Kidney epithelial cell (primary cell): ENCODE results near the gene ALMS1. TPM values are rescaled to one million over a fixed set of nuclear protein-coding genes. Genes with fewer than 3 reads are reported as not detected.

ENCODE experiments used
- DNase-seq: peaks from one replicate; pipeline ENCODE4 v3.0.0-alpha.2; 2010; ENCODE audit warnings: low read depth
- H3K27me3 ChIP-seq: 2 replicates; pipeline ENCODE4 v1.6.0; 2011; ENCODE audit warnings: low read length; ENCODE audit not compliant: control insufficient read depth, insufficient read depth
- H3K36me3 ChIP-seq: 2 replicates; pipeline ENCODE4 v1.5.1; 2011; ENCODE audit warnings: low read length; ENCODE audit not compliant: control insufficient read depth, insufficient read depth
- H3K4me3 ChIP-seq: 2 replicates; pipeline ENCODE4 v1.5.1; 2011; ENCODE audit warnings: low read depth, mild to moderate bottlenecking, control low read depth, low read length
- total RNA-seq: library from RNA; depleted of rRNA; stranded (reverse); fragments of >200 nt; gene quantifications from 2 replicates; pipeline ENCODE4 v1.2.3, GENCODE V29; 2015
- TF ChIP-seq, protein P1 (sequence below): IDR thresholded peaks from 2 replicates; pipeline ENCODE4 v1.5.1; 2011; ENCODE audit warnings: mild to moderate bottlenecking, moderate library complexity, low read length, control low read depth, inconsistent platforms; ENCODE audit not compliant: insufficient read depth, poor library complexity, severe bottlenecking

ALMS1 gene
- total RNA-seq, 1 donor from 2014 or later = 26.1 TPM

DNA sequence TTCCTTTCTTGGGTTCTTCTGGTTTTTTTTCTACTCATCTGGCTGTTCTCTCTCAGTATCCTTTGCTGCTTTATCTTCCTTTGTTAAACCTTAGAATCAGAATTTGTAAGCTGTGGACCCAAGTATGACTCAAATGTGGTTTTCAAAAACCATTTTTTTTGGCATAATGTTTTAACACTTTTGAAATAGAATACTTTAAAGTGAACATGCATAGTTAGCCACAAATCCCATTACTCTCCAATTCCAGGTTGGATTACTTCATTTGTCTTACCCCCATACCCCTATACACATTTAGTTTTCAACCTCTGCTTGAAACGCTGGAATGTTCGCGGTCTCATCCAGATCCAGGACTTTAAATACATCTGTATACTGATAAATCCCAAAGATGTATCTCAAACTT lies 29.1 kb downstream of the ALMS1 start:
- Histone ChIP-seq H3K27me3 (no peaks in the 10 kb centered on the region), H3K36me3 (no peaks in the 10 kb centered on the region), H3K4me3 (no peak overlapping the region)
- no peak for DNase-seq
- TF ChIP-seq, protein P1, sequence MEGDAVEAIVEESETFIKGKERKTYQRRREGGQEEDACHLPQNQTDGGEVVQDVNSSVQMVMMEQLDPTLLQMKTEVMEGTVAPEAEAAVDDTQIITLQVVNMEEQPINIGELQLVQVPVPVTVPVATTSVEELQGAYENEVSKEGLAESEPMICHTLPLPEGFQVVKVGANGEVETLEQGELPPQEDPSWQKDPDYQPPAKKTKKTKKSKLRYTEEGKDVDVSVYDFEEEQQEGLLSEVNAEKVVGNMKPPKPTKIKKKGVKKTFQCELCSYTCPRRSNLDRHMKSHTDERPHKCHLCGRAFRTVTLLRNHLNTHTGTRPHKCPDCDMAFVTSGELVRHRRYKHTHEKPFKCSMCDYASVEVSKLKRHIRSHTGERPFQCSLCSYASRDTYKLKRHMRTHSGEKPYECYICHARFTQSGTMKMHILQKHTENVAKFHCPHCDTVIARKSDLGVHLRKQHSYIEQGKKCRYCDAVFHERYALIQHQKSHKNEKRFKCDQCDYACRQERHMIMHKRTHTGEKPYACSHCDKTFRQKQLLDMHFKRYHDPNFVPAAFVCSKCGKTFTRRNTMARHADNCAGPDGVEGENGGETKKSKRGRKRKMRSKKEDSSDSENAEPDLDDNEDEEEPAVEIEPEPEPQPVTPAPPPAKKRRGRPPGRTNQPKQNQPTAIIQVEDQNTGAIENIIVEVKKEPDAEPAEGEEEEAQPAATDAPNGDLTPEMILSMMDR = no peak

DNA sequence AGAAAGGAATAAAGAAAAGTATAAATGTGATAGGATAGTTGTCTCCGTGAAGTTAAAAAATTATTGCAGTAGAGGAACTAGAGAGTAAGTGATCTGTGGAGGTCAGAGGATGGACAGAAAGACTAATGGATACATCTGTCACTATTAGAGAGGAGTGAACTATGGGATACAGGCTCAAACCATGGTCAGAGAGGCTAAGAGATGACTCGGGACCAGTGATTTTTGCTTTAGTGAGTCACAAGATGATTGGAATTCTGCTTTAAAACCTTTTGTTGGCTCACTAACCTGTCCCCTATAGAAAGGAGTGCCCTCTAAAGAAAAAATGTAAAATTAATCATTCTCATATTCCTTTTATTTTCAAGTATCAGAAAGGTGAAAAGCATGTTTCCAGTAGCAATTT lies 30.3 kb downstream of the ALMS1 start:
- TF ChIP-seq, protein P1 = no peak
- Histone ChIP-seq H3K27me3 (no peaks in the 10 kb centered on the region), H3K36me3 (no peaks in the 10 kb centered on the region), H3K4me3 (no peak overlapping the region)
- no peak for DNase-seq

DNA sequence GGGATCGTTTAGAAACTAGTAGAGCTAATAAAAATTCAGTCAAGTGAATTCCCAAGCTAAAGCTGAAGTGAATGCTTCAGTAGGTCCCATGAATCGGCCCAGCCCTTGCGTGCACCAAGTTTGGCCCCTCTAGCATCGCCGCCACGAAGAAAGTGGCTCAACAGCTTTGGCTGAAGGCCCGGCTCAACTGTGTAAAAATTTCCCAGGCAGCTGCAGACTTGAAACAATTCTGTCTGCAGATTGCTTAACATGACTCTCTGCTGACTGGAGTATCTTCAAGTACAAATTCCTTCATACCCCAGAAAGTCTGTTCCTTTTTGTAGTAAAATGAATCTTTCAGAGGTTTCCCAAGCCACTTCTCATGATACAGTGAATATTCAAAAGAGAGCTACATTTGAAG lies 32.7 kb downstream of the ALMS1 start:
- no peaks in the 10 kb centered on the region for H3K27me3 ChIP-seq
- H3K36me3 ChIP-seq = no peaks in the 10 kb centered on the region
- DNase-seq = no peak
- TF ChIP-seq, protein P1 = no peak
- no peak overlapping the region for H3K4me3 ChIP-seq

DNA sequence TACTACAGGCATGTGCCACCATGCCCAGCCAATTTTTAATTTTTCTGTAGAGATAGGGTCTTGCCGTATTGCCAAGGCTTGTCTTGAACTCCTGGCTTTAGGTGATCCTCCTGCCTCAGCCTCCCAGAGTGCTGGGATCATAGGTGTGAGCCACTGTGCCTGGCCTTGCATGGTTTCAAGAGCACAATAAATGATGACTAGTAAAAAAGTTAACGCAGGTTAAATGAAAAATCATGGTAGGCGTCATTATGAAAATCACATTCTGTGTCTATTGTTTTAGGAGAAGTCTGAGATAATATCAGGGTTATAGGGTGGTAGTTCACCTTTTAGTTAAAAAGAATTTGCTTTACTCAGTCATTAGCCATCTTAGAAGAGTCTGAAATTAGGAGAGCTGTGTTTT lies 38.3 kb downstream of the ALMS1 start:
- Histone ChIP-seq H3K36me3 (no peaks in the 10 kb centered on the region), H3K27me3 (no peaks in the 10 kb centered on the region), H3K4me3 (no peak overlapping the region)
- TF ChIP-seq, protein P1 = no peak
- DNase-seq = no peak

DNA sequence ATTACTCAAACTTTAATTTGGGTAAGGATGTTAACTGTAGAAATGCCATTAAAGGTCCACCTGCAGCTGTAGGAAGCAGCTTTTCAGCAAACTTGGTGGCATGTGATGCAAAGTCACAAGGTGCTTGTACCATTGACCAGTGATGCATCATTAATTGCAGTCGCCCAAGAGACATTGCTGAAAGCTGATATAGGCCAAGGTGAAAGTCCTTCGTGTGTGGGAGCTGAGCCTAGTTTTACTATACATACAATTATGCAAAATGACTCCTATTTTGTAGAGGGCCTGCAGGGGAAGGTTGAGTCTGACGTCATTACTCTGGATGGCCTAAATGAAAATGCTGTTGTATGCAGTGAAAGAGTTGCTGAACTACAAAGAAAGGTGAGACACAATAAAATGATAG lies 40.5 kb downstream of the ALMS1 start:
- Histone ChIP-seq H3K27me3 (no peaks in the 10 kb centered on the region), H3K36me3 (no peaks in the 10 kb centered on the region), H3K4me3 (no peak overlapping the region)
- TF ChIP-seq, protein P1 = no peak
- no peak for DNase-seq

DNA sequence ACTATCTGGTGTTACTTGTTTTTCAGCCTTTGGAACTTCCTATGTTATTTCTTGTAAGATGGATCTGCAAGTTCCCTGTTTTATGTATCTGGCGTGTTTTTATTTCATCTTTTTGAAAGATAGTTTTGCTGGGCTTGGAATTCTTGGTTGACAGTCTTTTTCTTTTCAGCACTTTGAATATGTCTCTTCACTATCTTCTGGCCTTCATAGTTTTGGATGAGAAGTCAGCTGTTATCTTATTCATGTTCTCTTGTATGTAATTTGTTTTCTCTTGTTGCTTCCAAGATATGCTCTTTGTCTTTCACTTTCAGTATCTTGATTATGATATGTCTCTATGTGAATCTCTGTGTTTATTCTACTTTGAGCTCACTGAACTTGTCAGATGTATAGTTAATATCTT lies 50.4 kb downstream of the ALMS1 start:
- H3K36me3 ChIP-seq = no peaks in the 10 kb centered on the region
- TF ChIP-seq, protein P1 = no peak
- H3K27me3 ChIP-seq = no peaks in the 10 kb centered on the region
- H3K4me3 ChIP-seq = no peak overlapping the region
- no peak for DNase-seq
